Measurements from ENCODE around the gene ALG1. TPM values are rescaled to one million over a fixed set of nuclear protein-coding genes. Genes with fewer than 3 reads are reported as not detected.

Gene ALG1
- total and polyA plus RNA-seq, 10 of the 15 experiments (the other 5 are each of a cell fraction or from before 2014, with no cell fraction given): 1.5 to 43.2 (median 23.8) TPM

- in situ Hi-C loops (cut with MboI) (no loop called here), intact Hi-C loops (cut with micrococcal nuclease; ENCODE audit: unreplicated experiment) (loop anchor here (10.0 kb wide), 1 partner anchor 91 kb away; no protein-coding TSS in a partner anchor)
- no peaks in the 10 kb centered on the region for H4K20me1 ChIP-seq (ENCODE audit: control insufficient read depth, insufficient read depth)
- H3K36me3 ChIP-seq (ENCODE audit: control insufficient read depth in 2 of 2, insufficient read depth in 2 of 2, low read length in 1 of 2): no peaks in the 10 kb centered on the region
- no peaks in the 10 kb centered on the region; the same call in 2 of the 3 replicates for H3K9me3 ChIP-seq (replicated peaks; ENCODE audit: control insufficient read depth, insufficient read depth, low read length)
- no peaks in the 10 kb centered on the region for H3K79me2 ChIP-seq (ENCODE audit: control insufficient read depth, insufficient read depth, low read length)
- RAD21 ChIA-PET (ENCODE audit: unreplicated experiment): no interaction called here
- no peak overlapping the region for H3K27ac ChIP-seq (ENCODE audit: control insufficient read depth, insufficient read depth)
- H3K4me2 ChIP-seq (ENCODE audit: control insufficient read depth, insufficient read depth): no peak overlapping the region
- 31% methylated on average over 8 of the region's 8 CpGs for WGBS (ENCODE audit: insufficient coverage, insufficient replicate concordance, low lambda C conversion rate, missing lambda C conversion rate)
- DNase-seq (ENCODE audit: low read depth, low spot score) (no peak), ATAC-seq (no peak), FAIRE-seq (no peak)
- no peak overlapping the region for H3K9ac ChIP-seq (ENCODE audit: control insufficient read depth, insufficient read depth, low read length)
- no peak overlapping the region for H3K4me3 ChIP-seq
- SMC1A ChIA-PET (ENCODE audit: uncharacterized antibody, unreplicated experiment): no interaction called here
- H3K4me1 ChIP-seq (ENCODE audit: control insufficient read depth, insufficient read depth, low read length): peaks cover 16% of the 10 kb centered on the region
- POLR2A ChIA-PET: no interaction called here
- H3K27me3 ChIP-seq (replicated peaks in 1 of 2; ENCODE audit: control insufficient read depth in 2 of 2, insufficient read depth in 2 of 2, low read length in 1 of 2): no peaks in the 10 kb centered on the region; a peak in 1 of 4 replicates
- TF ChIP-seq STAT1 (conservative IDR thresholded peaks at IDR 0.05) (no peak), CBX5 (IDR thresholded peaks at IDR 0.05; ENCODE audit: low read depth) (no peak), ZBTB40 (IDR thresholded peaks at IDR 0.05; ENCODE audit: borderline replicate concordance) (no peak), ZNF217 (IDR thresholded peaks at IDR 0.05) (no peak)
- CTCF ChIA-PET: no interaction called here
- H2AFZ ChIP-seq (ENCODE audit: control insufficient read depth, low read depth, low read length): no peak overlapping the region
- BruUV-seq (replicated peaks): no TSS peak
These were observed 6.3 kb upstream of the ALG1 start for GRCh38 chr16:5065326-5065725.

Measured in GM12878 (cell line).